ENCODE data around the gene MTMR1. TPM values are rescaled to one million over a fixed set of nuclear protein-coding genes. Genes with fewer than 3 reads are reported as not detected.

MTMR1 gene
- polyA plus RNA-seq, 1 donor from 2014 or later, result 34.7 TPM

- no peak for TF ChIP-seq POLR2AphosphoS5 (IDR thresholded peaks at IDR 0.05)
- no peak for TF ChIP-seq TAF1 (IDR thresholded peaks at IDR 0.05; ENCODE audit: low read depth)
- no peak for TF ChIP-seq EZH2 (IDR thresholded peaks at IDR 0.05; ENCODE audit: borderline replicate concordance, insufficient read depth, low read length, poor library complexity, severe bottlenecking)
- TF ChIP-seq, protein P1, sequence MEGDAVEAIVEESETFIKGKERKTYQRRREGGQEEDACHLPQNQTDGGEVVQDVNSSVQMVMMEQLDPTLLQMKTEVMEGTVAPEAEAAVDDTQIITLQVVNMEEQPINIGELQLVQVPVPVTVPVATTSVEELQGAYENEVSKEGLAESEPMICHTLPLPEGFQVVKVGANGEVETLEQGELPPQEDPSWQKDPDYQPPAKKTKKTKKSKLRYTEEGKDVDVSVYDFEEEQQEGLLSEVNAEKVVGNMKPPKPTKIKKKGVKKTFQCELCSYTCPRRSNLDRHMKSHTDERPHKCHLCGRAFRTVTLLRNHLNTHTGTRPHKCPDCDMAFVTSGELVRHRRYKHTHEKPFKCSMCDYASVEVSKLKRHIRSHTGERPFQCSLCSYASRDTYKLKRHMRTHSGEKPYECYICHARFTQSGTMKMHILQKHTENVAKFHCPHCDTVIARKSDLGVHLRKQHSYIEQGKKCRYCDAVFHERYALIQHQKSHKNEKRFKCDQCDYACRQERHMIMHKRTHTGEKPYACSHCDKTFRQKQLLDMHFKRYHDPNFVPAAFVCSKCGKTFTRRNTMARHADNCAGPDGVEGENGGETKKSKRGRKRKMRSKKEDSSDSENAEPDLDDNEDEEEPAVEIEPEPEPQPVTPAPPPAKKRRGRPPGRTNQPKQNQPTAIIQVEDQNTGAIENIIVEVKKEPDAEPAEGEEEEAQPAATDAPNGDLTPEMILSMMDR (IDR thresholded peaks at IDR 0.05; ENCODE audit: poor library complexity, severe bottlenecking), result no peak
- no peak for TF ChIP-seq EP300 (conservative IDR thresholded peaks at IDR 0.05; ENCODE audit: poor library complexity, severe bottlenecking)
- no peak for TF ChIP-seq REST (IDR thresholded peaks at IDR 0.05; ENCODE audit: borderline replicate concordance)
- no peaks in the 10 kb centered on the region for H3F3A ChIP-seq (ENCODE audit: insufficient read depth, low read length, poor library complexity, severe bottlenecking)
- no peak overlapping the region for H3K4me3 ChIP-seq (ENCODE audit: low read length)
- no peak overlapping the region for H2AFZ ChIP-seq (ENCODE audit: low read depth, low read length)
- H3K9me2 ChIP-seq (ENCODE audit: insufficient read depth, low read length), result no peaks in the 10 kb centered on the region
- H4K20me1 ChIP-seq (ENCODE audit: insufficient read depth), result no peaks in the 10 kb centered on the region
- no peak overlapping the region for H3K27ac ChIP-seq (ENCODE audit: low read length)
- H3K27me3 ChIP-seq (ENCODE audit: insufficient read depth, low read depth, low read length), result no peaks in the 10 kb centered on the region
- no peak overlapping the region for H3K4me2 ChIP-seq (ENCODE audit: low read length)
- H3K9me3 ChIP-seq (ENCODE audit: low read length), result no peaks in the 10 kb centered on the region
- H3K9ac ChIP-seq (ENCODE audit: low read length), result no peak overlapping the region
- no peaks in the 10 kb centered on the region for H3K36me3 ChIP-seq (ENCODE audit: insufficient read depth, low read length)
- no peaks in the 10 kb centered on the region for H3K79me2 ChIP-seq (replicated peaks; ENCODE audit: insufficient read depth, low read length)
Observed at GRCh38 chrX:150649096-150649870, 43.9 kb upstream of the MTMR1 start.

DNA sequence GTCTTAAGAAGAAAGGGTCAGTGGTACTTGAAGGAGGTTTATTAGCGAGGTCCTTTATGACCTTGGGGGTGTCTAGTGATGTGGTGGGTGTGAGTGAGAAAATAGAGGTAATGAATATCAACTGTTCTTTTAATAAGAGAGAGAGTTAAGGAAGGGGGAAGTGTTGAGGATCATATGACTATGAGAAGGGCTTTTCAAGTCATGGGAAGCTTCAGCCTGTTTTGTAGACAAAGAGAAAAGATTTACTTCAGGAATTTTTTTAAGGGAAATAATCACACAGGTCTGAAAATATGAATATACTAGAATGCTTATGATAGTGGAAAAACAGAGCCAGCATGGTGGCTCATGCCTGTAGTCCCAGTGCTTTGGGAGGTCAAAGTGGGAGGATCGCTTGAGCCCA is 41.3 kb upstream of the MTMR1 start:
- H2AFZ ChIP-seq (ENCODE audit: low read depth, low read length), result no peak overlapping the region

More for the DNA sequence above, 41.3 kb upstream of the MTMR1 start:
- Histone ChIP-seq H3K36me3 (ENCODE audit: insufficient read depth, low read length) (no peaks in the 10 kb centered on the region), H4K20me1 (ENCODE audit: insufficient read depth) (no peaks in the 10 kb centered on the region), H3K9me2 (ENCODE audit: insufficient read depth, low read length) (no peaks in the 10 kb centered on the region), H3K4me2 (ENCODE audit: low read length) (no peak overlapping the region), H3K9ac (ENCODE audit: low read length) (no peak overlapping the region), H3K27ac (ENCODE audit: low read length) (no peak overlapping the region), H3F3A (ENCODE audit: insufficient read depth, low read length, poor library complexity, severe bottlenecking) (no peaks in the 10 kb centered on the region), H3K9me3 (ENCODE audit: low read length) (no peaks in the 10 kb centered on the region), H3K27me3 (ENCODE audit: insufficient read depth, low read depth, low read length) (no peaks in the 10 kb centered on the region), H3K4me3 (ENCODE audit: low read length) (no peak overlapping the region), H3K79me2 (replicated peaks; ENCODE audit: insufficient read depth, low read length) (no peaks in the 10 kb centered on the region)
- no peak for TF ChIP-seq POLR2AphosphoS5 (IDR thresholded peaks at IDR 0.05)
- TF ChIP-seq MXI1 (conservative IDR thresholded peaks at IDR 0.05; ENCODE audit: poor library complexity, severe bottlenecking), result no peak
- TF ChIP-seq, protein P1 (IDR thresholded peaks at IDR 0.05; ENCODE audit: poor library complexity, severe bottlenecking), result no peak
- TF ChIP-seq SMC3 (conservative IDR thresholded peaks at IDR 0.05; ENCODE audit: poor library complexity), result no peak

Data from neural cell (in vitro differentiated cells).